Activated T-helper 2 cell treated with anti-CD3 and anti-CD28 coated beads, Interferon-gamma antibody, Interleukin-2, Interleukin-4, amounts not matched to agents 10 μg/mL and 5 μg/mL and 100 μg/mL, durations not matched to agents 14 hours and 24 hours and 36 hours (primary cell): ENCODE data around the gene ATL1. TPM values are rescaled to one million over a fixed set of nuclear protein-coding genes. Genes with fewer than 3 reads are reported as not detected.

Experiments
- DNase-seq: peaks from one replicate; pipeline ENCODE4 v3.0.0; 2021; ENCODE audit warnings: low spot score
- H3K27ac Mint-ChIP-seq: one replicate; pipeline ENCODE4 v1.8.0; 2021; ENCODE audit warnings: mixed read lengths
- H3K27me3 Mint-ChIP-seq: one replicate; pipeline ENCODE4 v1.8.0; 2021; ENCODE audit warnings: low read depth, mixed read lengths
- H3K36me3 Mint-ChIP-seq: one replicate; pipeline ENCODE4 v1.8.0; 2021; ENCODE audit warnings: low read depth, mixed read lengths
- H3K4me1 Mint-ChIP-seq: one replicate; pipeline ENCODE4 v1.8.0; 2021; ENCODE audit warnings: low read depth, mixed read lengths
- H3K4me3 Mint-ChIP-seq: one replicate; pipeline ENCODE4 v1.8.0; 2021; ENCODE audit warnings: low read depth, mild to moderate bottlenecking, moderate library complexity, mixed read lengths
- H3K9me3 Mint-ChIP-seq: one replicate; pipeline ENCODE4 v1.8.0; 2021; ENCODE audit warnings: mixed read lengths
- intact Hi-C: fragments of 100-400 bp; cut with micrococcal nuclease; formaldehyde crosslinking; loops from one replicate; pipeline ENCODE4 v1.15.1; 2023
- total RNA-seq: library from RNA; stranded (reverse); gene quantifications from 2 replicates; pipeline ENCODE4 v1.2.3, GENCODE V29; 2022

The ATL1 gene
- total RNA-seq, 1 donor from 2014 or later = 2.1 TPM

GRCh38 chr14:50669441-50669986 lies 109.6 kb downstream of the ATL1 start:
- Mint-ChIP-seq H3K4me1 (peaks cover 13% of the 10 kb centered on the region), H3K27me3 (peaks cover 2% of the 10 kb centered on the region), H3K4me3 (no peak overlapping the region), H3K27ac (no peak overlapping the region), H3K9me3 (no peaks in the 10 kb centered on the region), H3K36me3 (peaks cover 3% of the 10 kb centered on the region)
- intact Hi-C loops = loop anchor here (2.0 to 5.0 kb wide), 2 partner anchors 57 to 108 kb away; no protein-coding TSS in a partner anchor
- DNase-seq = no peak

GRCh38 chr14:50670196-50670865 lies 110.4 kb downstream of the ATL1 start:
- no peak for DNase-seq
- Mint-ChIP-seq H3K36me3 (no peaks in the 10 kb centered on the region), H3K4me3 (no peak overlapping the region), H3K9me3 (no peaks in the 10 kb centered on the region), H3K27me3 (peaks cover 2% of the 10 kb centered on the region), H3K4me1 (peaks cover 13% of the 10 kb centered on the region), H3K27ac (no peak overlapping the region)
- intact Hi-C loops = no loop called here

DNA sequence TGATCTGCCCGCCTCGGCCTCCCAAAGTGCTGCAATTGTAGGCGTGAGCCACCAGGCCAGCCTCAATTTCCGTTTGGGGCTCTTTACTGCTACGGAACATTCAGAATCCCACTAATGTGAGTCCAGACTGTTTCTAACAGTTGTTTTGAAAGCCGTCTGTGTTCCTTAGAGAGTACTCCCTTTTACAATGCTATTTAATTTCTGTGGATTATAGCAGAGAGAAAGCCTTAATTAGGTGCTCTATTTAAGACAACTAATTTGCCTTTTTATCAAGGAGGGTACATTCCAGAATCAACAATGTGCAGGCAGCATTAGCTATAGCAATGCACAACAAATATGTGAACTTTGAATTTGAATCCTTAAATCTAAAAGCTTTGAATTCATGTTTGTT lies 110.9 kb downstream of the ATL1 start:
- Mint-ChIP-seq H3K4me1 (peaks cover 13% of the 10 kb centered on the region), H3K36me3 (no peaks in the 10 kb centered on the region), H3K4me3 (no peak overlapping the region), H3K27me3 (peaks cover 2% of the 10 kb centered on the region), H3K9me3 (no peaks in the 10 kb centered on the region), H3K27ac (no peak overlapping the region)
- no peak for DNase-seq
- intact Hi-C loops = no loop called here

DNA sequence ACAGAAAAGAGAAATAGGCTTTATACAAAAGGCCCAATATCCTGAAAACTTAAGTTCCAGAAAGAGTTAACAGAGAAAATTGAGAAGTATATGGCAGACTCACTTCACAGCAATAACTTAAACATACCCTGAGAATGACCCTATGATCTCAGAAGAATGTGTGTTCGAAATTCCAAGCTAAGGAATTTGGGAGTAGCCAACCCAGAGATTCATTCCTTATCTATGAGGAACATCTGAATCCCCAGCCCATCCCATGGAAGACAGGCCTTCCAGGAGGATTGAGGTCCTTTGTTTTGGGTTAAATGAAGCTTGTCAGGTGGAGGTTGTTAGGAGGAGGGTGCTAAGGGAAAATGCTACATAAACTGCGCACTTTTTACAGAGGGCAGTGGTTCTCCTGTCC lies 115.7 kb downstream of the ATL1 start:
- intact Hi-C loops = no loop called here
- H3K4me1 Mint-ChIP-seq = peaks cover 9% of the 10 kb centered on the region
- DNase-seq = no peak
- peaks cover 2% of the 10 kb centered on the region for H3K27me3 Mint-ChIP-seq
- H3K4me3 Mint-ChIP-seq = no peak overlapping the region
- H3K27ac Mint-ChIP-seq = no peak overlapping the region
- no peaks in the 10 kb centered on the region for H3K9me3 Mint-ChIP-seq
- no peaks in the 10 kb centered on the region for H3K36me3 Mint-ChIP-seq

DNA sequence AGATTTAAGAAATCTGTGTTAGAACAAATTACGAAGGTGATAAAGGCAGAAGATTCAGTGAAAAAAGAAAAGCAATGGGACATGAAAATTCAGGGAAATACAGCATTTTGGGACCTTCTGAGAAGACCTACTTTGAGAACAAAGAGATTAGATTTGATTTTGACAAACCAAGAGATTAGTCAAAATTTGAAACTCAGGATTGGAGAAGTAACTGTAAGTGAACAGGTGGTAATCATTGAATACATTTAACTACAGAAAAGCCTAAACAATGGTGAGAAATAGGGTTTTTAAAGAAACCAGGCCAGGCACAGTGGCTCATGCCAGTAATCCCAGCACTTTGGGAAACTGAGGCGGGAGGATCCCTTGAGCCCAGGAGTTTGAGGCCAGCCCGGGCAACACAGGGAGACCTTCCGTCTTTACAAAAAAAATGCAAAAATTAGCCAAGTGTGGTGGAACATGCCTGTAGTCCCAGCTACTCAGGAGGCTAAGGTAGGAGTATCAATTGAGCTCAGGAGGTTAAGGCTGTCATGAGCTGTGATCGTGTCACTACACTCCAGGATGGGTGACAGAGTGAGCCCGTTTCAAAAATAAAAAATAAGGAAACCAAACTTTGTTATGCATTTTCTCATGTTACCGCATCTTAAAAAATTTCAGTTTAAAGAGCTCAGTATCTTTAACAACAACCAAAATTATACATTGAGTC lies 117.0 kb downstream of the ATL1 start:
- DNase-seq = no peak
- Mint-ChIP-seq H3K27me3 (peaks cover 5% of the 10 kb centered on the region), H3K27ac (no peak overlapping the region), H3K4me1 (peaks cover 9% of the 10 kb centered on the region), H3K9me3 (no peaks in the 10 kb centered on the region), H3K4me3 (no peak overlapping the region), H3K36me3 (no peaks in the 10 kb centered on the region)
- intact Hi-C loops = no loop called here

DNA sequence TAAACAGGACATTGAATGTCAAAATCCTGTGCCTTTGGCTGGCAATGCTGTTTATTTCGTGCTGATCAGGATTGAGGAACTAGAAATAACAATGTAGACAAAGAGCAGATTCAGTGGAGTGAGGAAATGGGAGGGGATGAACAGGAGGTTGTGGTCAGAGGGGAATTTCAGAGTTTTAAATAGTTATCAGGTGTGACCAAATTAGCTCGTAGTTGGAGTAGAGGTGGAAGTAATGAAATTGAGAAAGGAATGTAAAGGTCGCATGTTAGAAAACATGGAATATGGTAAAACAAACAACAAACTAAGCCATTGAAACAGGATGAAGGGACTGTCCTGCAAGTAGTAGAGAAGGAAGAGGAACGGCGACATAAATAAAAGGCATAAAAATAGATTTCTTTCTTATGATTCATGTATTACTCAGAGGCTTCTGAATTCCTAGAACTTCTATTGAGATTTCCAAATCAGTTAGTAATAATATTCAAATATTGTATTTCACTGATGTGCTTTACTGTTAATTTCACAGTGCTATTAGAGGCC lies 117.7 kb downstream of the ATL1 start:
- no peaks in the 10 kb centered on the region for H3K9me3 Mint-ChIP-seq
- H3K27ac Mint-ChIP-seq = no peak overlapping the region
- no peak for DNase-seq
- H3K4me1 Mint-ChIP-seq = peaks cover 9% of the 10 kb centered on the region
- intact Hi-C loops = no loop called here
- H3K27me3 Mint-ChIP-seq = peaks cover 8% of the 10 kb centered on the region
- H3K4me3 Mint-ChIP-seq = no peak overlapping the region
- H3K36me3 Mint-ChIP-seq = no peaks in the 10 kb centered on the region

GRCh38 chr14:50678163-50678562 lies 118.2 kb downstream of the ATL1 start:
- no peak overlapping the region for H3K27ac Mint-ChIP-seq
- peaks cover 9% of the 10 kb centered on the region for H3K4me1 Mint-ChIP-seq
- DNase-seq = no peak
- no peaks in the 10 kb centered on the region for H3K9me3 Mint-ChIP-seq
- no peak overlapping the region for H3K4me3 Mint-ChIP-seq
- intact Hi-C loops = no loop called here
- no peaks in the 10 kb centered on the region for H3K36me3 Mint-ChIP-seq
- peaks cover 8% of the 10 kb centered on the region for H3K27me3 Mint-ChIP-seq

GRCh38 chr14:50679674-50680073 lies 119.7 kb downstream of the ATL1 start:
- H3K36me3 Mint-ChIP-seq = no peaks in the 10 kb centered on the region
- H3K4me1 Mint-ChIP-seq = peaks cover 9% of the 10 kb centered on the region
- intact Hi-C loops = no loop called here
- no peak overlapping the region for H3K4me3 Mint-ChIP-seq
- H3K27me3 Mint-ChIP-seq = peaks cover 13% of the 10 kb centered on the region
- DNase-seq = no peak
- H3K27ac Mint-ChIP-seq = no peak overlapping the region
- no peaks in the 10 kb centered on the region for H3K9me3 Mint-ChIP-seq

Other genes with a start within 250 kb of the ATL1 start
- gene L2HGDH, start 247.9 kb upstream of the ATL1 start, total RNA-seq = 14.1 and 14.2 TPM in 2 replicates
- gene DMAC2L, start 247.8 kb upstream of the ATL1 start, total RNA-seq = 13.6 and 16.2 TPM in 2 replicates
- gene CDKL1, start 163.3 kb upstream of the ATL1 start, total RNA-seq = 3.6 and 5.0 TPM in 2 replicates
- 21.0 and 23.1 TPM in 2 replicates for gene MAP4K5, start 27.6 kb upstream of the ATL1 start, total RNA-seq
- gene SAV1, start 108.2 kb downstream of the ATL1 start, total RNA-seq = 13.1 and 13.5 TPM in 2 replicates